IMR-90 (cell line): ENCODE results near the gene ARMH3. TPM values are rescaled to one million over a fixed set of nuclear protein-coding genes. Genes with fewer than 3 reads are reported as not detected.

Source experiments
- CTCF ChIP-seq: conservative IDR thresholded peaks from 2 replicates; pipeline ENCODE4 v1.5.1; 2012; ENCODE audit warnings: mild to moderate bottlenecking, low read depth, low read length, improper control_type of control experiment
- polyA plus RNA-seq, 3 experiments: library from polyadenylated mRNA; depleted of rRNA; stranded (reverse); fragments of >200 nt; gene quantifications; 2 replicates each; pipeline ENCODE4 v1.2.3, GENCODE V29; 2012; ENCODE audit warnings: low replicate concordance in 1 of 3
- total RNA-seq: library from RNA; depleted of rRNA; stranded (reverse); fragments of >200 nt; gene quantifications from 2 replicates; pipeline ENCODE4 v1.2.3, GENCODE V29; 2012

The ARMH3 gene
- total and polyA plus RNA-seq, 2 of the 4 experiments (the other 2 are of a cell fraction), result 12.1 to 13.1 TPM

- peak; percentile 90 for TF ChIP-seq CTCF
These were observed 166.4 kb downstream of the ARMH3 start (continued) for GRCh38 chr10:101889256-101890210.
